Measurements from ENCODE around the gene MYORG.
A peak's percentile ranks its signal among the peaks of the same experiment; 100 is the strongest.

The MYORG gene

DNA sequence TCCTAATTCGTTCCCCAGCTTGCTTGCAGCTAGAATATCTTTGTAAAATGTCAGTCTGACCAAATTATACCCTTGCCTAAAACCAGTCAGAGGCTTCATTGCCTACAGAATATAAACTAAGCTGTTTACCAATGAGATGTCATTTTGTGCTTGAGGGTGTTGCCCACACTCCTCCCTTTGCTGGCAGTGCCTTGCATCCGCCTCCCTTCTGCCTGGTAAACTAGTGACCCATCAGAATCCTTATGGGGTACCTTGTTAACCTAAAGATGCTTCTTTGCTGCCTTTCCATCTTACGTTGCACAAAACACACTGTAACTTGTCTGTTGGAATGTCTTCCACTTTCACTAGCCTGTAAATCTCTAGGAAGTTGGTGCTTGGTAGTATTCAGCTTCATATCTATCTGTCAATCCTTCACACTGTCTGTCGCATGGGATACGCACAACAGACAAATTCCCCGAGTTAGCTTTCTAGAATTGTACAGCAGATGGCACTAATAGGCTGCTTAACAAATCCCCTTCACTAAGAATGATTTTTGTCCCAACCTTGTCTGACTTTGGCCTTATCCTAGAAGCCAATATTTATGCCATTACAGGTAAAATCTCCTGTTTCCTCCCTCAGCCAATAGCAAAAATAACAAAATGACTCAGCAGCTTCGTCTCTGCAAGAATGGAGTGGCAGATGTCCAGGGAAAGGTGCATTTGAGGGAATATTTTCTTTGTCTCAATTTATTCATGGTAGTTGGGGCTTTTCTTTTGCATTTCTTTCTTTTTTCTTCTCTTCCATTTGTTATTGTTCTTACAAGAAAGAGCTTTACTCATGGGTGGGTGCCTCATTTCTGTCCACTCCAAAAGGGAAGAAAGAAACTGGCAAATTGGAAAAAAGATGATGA, 44.4 kb downstream of the MYORG start:
- DNase-seq = no peak

GRCh38 chr9:34331196-34331595, 45.5 kb downstream of the MYORG start:
- DNase-seq = no peak

- peak; percentile 98 for DNase-seq
Measured at GRCh38 chr9:34328987-34329832, 47.5 kb downstream of the MYORG start, which contains the start of the genes KIF24 and NUDT2. KIF24 (minus strand) TSS chr9:34329268; CDS start chr9:34311346, 17,922 bp downstream. NUDT2 (plus strand) TSS chr9:34329569; CDS start chr9:34339040, 9,471 bp downstream.

GRCh38 chr9:34328500-34328986, 48.2 kb downstream of the MYORG start:
- no peak for DNase-seq

DNA sequence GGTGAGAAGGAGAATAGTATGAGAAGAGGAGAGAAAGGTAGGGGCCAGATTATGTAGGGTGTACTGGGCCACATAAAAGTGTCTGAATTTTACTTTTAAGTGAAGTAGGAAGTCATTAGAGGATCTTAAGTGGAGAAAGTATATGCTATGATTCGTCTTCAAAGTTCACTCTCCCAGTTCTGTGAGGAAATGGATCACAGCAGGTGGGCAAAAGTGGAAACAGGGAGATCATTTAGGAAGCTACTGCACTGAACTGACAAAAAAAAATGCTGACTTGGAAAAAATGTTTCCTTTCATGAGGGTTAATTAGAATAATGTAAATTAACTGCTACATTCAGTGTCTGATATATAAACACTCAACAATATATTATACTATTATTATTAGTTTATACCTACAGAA, 50.0 kb downstream of the MYORG start:
- no peak for DNase-seq

DNA sequence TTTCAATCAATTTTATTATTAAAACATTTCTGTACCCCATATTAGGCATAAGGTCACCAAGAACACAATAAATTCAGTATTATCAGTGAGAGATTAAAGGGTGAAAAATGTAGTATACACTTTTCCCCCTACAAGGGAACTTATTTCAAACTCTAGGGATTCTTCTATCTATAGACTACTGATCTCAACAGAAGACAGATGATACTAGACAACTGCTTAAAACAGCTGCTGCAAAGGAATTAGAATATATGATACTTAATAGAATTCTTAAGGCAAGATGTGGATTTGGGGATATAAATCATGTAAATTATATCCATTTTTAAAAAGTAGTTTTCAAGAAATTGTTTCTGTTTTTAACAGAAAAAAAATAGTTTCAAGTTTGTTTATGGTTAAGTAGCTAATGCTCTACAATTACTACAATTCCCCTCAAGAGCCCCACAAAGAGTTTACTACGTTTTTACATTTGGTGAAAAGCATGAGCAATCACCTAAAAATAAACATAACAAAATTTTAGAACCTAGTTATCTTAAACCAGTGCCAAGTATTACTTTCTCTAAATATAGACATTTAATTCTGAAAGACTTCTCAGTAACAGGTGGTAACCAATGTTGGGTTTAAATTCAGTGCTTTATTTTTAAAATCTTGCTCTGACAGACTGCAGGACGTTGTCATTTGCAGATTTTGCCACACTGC, 53.7 kb downstream of the MYORG start:
- DNase-seq = no peak

- no peak for DNase-seq
Measured at GRCh38 chr9:34321451-34321850, 55.2 kb downstream of the MYORG start.

GRCh38 chr9:34318163-34318790, 58.4 kb downstream of the MYORG start:
- no peak for DNase-seq

- DNase-seq = no peak
Measured at GRCh38 chr9:34317436-34317835, 59.3 kb downstream of the MYORG start.
